Endodermal cell (in vitro differentiated cells): Measurements from ENCODE around the gene RYR3. TPM values are rescaled to one million over a fixed set of nuclear protein-coding genes. Genes with fewer than 3 reads are reported as not detected.

Experiments
- DNase-seq: peaks from one replicate; pipeline ENCODE4 v3.0.0-alpha.2; 2017
- H3K27ac ChIP-seq: 2 replicates; pipeline ENCODE4 v1.5.1; 2013; ENCODE audit warnings: mild to moderate bottlenecking, low read depth, low read length, moderate library complexity
- H3K27me3 ChIP-seq: 2 replicates; pipeline ENCODE4 v1.6.1; 2013; ENCODE audit warnings: mild to moderate bottlenecking, low read length, moderate library complexity; ENCODE audit not compliant: insufficient read depth, control insufficient read depth, poor library complexity, severe bottlenecking
- H3K36me3 ChIP-seq: 2 replicates; pipeline ENCODE4 v1.7.0; 2013; ENCODE audit warnings: mild to moderate bottlenecking, low read length, moderate library complexity; ENCODE audit not compliant: control insufficient read depth, insufficient read depth
- H3K4me1 ChIP-seq: one replicate; pipeline ENCODE4 v1.7.0; 2013; ENCODE audit warnings: low read length; ENCODE audit not compliant: control insufficient read depth, insufficient read depth
- H3K4me3 ChIP-seq: 2 replicates; pipeline ENCODE4 v1.5.1; 2013; ENCODE audit warnings: mild to moderate bottlenecking, low read length, moderate library complexity
- H3K9ac ChIP-seq: 2 replicates; pipeline ENCODE4 v1.6.1; 2013; ENCODE audit warnings: mild to moderate bottlenecking, low read length, moderate library complexity; ENCODE audit not compliant: poor library complexity, severe bottlenecking; ENCODE audit errors: extremely low read depth
- H3K9me3 ChIP-seq: 2 replicates; pipeline ENCODE4 v1.6.1; 2013; ENCODE audit warnings: mild to moderate bottlenecking, low read length, moderate library complexity; ENCODE audit not compliant: control insufficient read depth
- H3K27ac Mint-ChIP-seq: 2 replicates; pipeline ENCODE4 v1.8.0; 2020; ENCODE audit warnings: mixed read lengths
- H3K27me3 Mint-ChIP-seq: 2 replicates; pipeline ENCODE4 v1.8.0; 2021; ENCODE audit warnings: mild to moderate bottlenecking, mixed read lengths; ENCODE audit not compliant: insufficient read depth
- H3K36me3 Mint-ChIP-seq: 2 replicates; pipeline ENCODE4 v1.8.0; 2020; ENCODE audit warnings: low read depth, mixed read lengths
- H3K4me1 Mint-ChIP-seq: 2 replicates; pipeline ENCODE4 v1.8.0; 2020; ENCODE audit warnings: mixed read lengths
- H3K4me3 Mint-ChIP-seq: 2 replicates; pipeline ENCODE4 v1.8.0; 2020; ENCODE audit warnings: mild to moderate bottlenecking, moderate library complexity, mixed read lengths
- H3K9me3 Mint-ChIP-seq: 2 replicates; pipeline ENCODE4 v1.8.0; 2020; ENCODE audit warnings: mild to moderate bottlenecking, mixed read lengths
- WGBS, 2 experiments: methylation state at CpG; one replicate each; pipeline versions ENCODE4 v1.1.5 to v1.1.7; 2013; ENCODE audit warnings: missing lambda C conversion rate in 2 of 2, mixed read lengths in 1 of 2; ENCODE audit not compliant: insufficient coverage in 1 of 2, insufficient read length in 1 of 2; 5-methylcytosine and 5-hydroxymethylcytosine counted together
- total RNA-seq, 2 donors: library from RNA; stranded (reverse); fragmentation: NEBNext Ultra II Directional in 1 of 2; extraction: Animal tissue kit (Norgen Biotek cat#: 25700) in 1 of 2; gene quantifications; 2 replicates in 1 of 2; 3 replicates in 1 of 2; pipeline ENCODE4 v1.2.1, GENCODE V29; 2021
- TF ChIP-seq, protein P1 (sequence below): fragments of 200-600 bp; sonication (generic); conservative IDR thresholded peaks from 2 replicates; pipeline ENCODE4 v1.5.0; 2021; ENCODE audit warnings: antibody characterized with exemption, mild to moderate bottlenecking

The RYR3 gene
- total RNA-seq, 2 donors from 2014 or later, result 0.71 to 1.4 TPM

DNA sequence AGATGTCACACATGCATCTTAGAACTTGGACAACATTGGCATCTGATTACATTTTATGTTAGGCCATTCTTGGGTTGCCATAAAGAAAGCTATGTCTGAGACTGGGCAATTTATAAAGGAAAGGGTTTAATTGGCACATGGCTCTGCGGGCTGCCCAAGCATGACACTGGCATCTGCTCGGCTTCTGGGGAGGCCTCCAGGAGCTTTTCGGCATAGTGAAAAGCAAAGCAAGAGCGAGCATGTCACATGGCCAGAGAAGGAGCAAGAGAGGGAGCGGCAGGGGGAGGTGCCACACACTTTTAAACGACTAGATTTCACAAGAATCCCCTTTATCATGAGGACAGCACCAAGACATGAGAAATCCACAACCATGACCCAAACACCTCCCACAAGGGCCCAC lies 11.3 kb downstream of the RYR3 start:
- WGBS, 2 experiments, result 81 to 95% methylated on average over 4 to 6 of the region's 6 CpGs
- H3K27ac ChIP-seq, result no peak overlapping the region
- no peak overlapping the region for H3K27ac Mint-ChIP-seq

DNA sequence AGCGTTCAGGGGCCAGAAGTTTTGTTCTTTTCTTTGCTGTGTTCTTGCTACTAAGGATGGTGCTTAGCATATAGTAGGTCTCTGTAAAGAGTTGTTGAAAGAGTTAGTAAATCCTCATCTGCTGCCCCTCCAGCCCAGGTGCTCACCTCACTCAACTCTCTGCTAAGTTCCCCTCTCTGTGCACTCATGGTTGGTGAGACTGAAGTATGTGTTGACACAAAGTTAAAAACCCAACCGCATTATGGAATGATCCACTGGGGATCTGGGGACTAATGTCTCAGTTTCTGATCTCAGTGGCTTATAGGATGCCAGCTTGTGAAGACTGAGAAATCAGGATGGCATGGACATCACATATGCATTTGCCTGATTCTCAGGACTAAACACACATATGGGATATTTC lies 13.8 kb downstream of the RYR3 start:
- Histone ChIP-seq H3K4me3 (no peak overlapping the region), H3K4me1 (no peaks in the 10 kb centered on the region), H3K36me3 (no peaks in the 10 kb centered on the region), H3K27ac (no peak overlapping the region), H3K9ac (no peak overlapping the region), H3K27me3 (peaks cover 12% of the 10 kb centered on the region), H3K9me3 (no peaks in the 10 kb centered on the region)
- Mint-ChIP-seq H3K4me3 (no peak overlapping the region), H3K27ac (no peak overlapping the region), H3K4me1 (peaks cover 8% of the 10 kb centered on the region), H3K9me3 (no peaks in the 10 kb centered on the region), H3K36me3 (no peaks in the 10 kb centered on the region), H3K27me3 (peaks cover 29% of the 10 kb centered on the region)
- no peak for DNase-seq
- TF ChIP-seq, protein P1, sequence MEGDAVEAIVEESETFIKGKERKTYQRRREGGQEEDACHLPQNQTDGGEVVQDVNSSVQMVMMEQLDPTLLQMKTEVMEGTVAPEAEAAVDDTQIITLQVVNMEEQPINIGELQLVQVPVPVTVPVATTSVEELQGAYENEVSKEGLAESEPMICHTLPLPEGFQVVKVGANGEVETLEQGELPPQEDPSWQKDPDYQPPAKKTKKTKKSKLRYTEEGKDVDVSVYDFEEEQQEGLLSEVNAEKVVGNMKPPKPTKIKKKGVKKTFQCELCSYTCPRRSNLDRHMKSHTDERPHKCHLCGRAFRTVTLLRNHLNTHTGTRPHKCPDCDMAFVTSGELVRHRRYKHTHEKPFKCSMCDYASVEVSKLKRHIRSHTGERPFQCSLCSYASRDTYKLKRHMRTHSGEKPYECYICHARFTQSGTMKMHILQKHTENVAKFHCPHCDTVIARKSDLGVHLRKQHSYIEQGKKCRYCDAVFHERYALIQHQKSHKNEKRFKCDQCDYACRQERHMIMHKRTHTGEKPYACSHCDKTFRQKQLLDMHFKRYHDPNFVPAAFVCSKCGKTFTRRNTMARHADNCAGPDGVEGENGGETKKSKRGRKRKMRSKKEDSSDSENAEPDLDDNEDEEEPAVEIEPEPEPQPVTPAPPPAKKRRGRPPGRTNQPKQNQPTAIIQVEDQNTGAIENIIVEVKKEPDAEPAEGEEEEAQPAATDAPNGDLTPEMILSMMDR, result no peak
- WGBS, 2 experiments, result 90 to 94% methylated on average over 2 of the region's 2 CpGs

More for the DNA sequence above, 11.3 kb downstream of the RYR3 start:
- Mint-ChIP-seq H3K9me3 (no peaks in the 10 kb centered on the region), H3K36me3 (no peaks in the 10 kb centered on the region), H3K4me3 (no peak overlapping the region), H3K27me3 (peaks cover 46% of the 10 kb centered on the region), H3K4me1 (peaks cover 15% of the 10 kb centered on the region)
- Histone ChIP-seq H3K9me3 (no peaks in the 10 kb centered on the region), H3K4me1 (peaks cover 5% of the 10 kb centered on the region), H3K9ac (no peak overlapping the region), H3K27me3 (peaks cover 21% of the 10 kb centered on the region), H3K36me3 (no peaks in the 10 kb centered on the region), H3K4me3 (no peak overlapping the region)
- TF ChIP-seq, protein P1, result no peak
- DNase-seq, result no peak

DNA sequence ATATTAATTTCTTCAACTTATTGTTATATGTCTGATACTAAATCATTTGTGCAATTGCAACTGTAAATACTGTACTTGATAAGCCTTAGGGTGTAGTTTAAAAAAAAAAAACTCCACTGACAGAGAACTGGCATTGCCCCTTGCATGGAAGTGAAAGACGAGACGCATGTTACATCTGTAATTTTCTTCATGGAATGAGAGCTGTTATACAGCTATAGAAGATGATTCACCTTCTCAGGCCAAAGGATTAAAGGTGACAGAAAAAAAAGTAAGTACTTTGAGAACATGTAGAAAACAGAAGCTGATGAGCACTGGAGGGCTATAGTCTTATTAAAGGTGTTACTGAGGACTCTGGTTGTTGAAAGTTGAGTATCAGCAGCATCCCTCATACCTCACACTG lies 16.1 kb downstream of the RYR3 start:
- no peak overlapping the region for H3K4me3 Mint-ChIP-seq
- no peak overlapping the region for H3K9ac ChIP-seq
- no peak overlapping the region for H3K4me3 ChIP-seq
- peaks cover 14% of the 10 kb centered on the region for H3K27me3 Mint-ChIP-seq
- H3K27ac ChIP-seq, result no peak overlapping the region
- WGBS, 2 experiments, result 95 to 100% methylated on average over 2 of the region's 2 CpGs
- no peaks in the 10 kb centered on the region for H3K27me3 ChIP-seq
- no peaks in the 10 kb centered on the region for H3K9me3 ChIP-seq
- H3K9me3 Mint-ChIP-seq, result no peaks in the 10 kb centered on the region
- no peak overlapping the region for H3K27ac Mint-ChIP-seq
- no peaks in the 10 kb centered on the region for H3K36me3 Mint-ChIP-seq
- no peaks in the 10 kb centered on the region for H3K36me3 ChIP-seq
- TF ChIP-seq, protein P1, result no peak
- H3K4me1 ChIP-seq, result no peaks in the 10 kb centered on the region
- peaks cover 8% of the 10 kb centered on the region for H3K4me1 Mint-ChIP-seq
- DNase-seq, result no peak
